A673 (cell line): ENCODE data around the gene LRBA.

Experiments
- EZH2 ChIP-seq: fragments of 200-600 bp; sonication (generic); IDR thresholded peaks from 2 replicates; pipeline ENCODE4 v1.6.1; 2017; ENCODE audit warnings: borderline replicate concordance, low read depth, mild to moderate bottlenecking, mixed read lengths, antibody characterized with exemption, low read length; ENCODE audit not compliant: poor library complexity, severe bottlenecking
- TF ChIP-seq, protein P1 (sequence below): fragments of 300-800, 200-600 bp; sonication (generic); conservative IDR thresholded peaks from 2 replicates; pipeline ENCODE4 v1.5.1; 2017; ENCODE audit warnings: low read depth, mild to moderate bottlenecking, antibody characterized with exemption, low read length, moderate library complexity, mixed read lengths

DNA sequence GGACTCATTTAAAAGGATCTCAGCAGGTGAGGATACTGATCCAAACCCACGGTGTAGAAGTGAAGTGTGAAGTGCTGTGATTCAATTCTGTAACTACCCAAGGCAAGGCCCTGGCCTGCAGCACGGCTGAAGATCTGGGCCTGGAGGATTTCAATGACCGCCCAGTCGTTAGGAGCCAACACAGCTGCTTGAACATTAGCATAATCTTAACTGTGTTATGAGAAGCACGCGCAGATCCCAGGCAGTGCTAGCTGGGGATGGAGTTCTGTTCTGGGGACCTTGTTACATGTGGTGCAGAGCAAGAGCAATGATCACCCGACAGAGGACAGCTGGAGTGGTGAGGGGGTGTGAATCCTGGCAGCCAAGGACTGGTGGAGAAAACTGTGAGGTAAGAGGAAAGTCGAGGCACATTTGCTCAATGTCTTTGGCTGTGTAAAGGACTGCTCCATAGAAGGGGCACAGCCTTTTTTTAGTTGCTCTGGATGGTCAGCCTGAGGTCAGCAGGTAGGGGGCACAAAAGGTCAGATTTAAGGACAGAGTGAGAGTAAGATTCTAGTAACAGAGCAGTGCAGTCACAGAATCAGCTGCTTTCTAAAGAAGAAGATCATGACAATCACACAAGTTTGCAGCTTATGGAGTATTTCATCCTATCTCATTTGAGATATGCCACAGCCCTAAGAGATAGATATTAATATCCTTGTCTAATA lies 755.1 kb downstream of the LRBA start:
- TF ChIP-seq, protein P1, sequence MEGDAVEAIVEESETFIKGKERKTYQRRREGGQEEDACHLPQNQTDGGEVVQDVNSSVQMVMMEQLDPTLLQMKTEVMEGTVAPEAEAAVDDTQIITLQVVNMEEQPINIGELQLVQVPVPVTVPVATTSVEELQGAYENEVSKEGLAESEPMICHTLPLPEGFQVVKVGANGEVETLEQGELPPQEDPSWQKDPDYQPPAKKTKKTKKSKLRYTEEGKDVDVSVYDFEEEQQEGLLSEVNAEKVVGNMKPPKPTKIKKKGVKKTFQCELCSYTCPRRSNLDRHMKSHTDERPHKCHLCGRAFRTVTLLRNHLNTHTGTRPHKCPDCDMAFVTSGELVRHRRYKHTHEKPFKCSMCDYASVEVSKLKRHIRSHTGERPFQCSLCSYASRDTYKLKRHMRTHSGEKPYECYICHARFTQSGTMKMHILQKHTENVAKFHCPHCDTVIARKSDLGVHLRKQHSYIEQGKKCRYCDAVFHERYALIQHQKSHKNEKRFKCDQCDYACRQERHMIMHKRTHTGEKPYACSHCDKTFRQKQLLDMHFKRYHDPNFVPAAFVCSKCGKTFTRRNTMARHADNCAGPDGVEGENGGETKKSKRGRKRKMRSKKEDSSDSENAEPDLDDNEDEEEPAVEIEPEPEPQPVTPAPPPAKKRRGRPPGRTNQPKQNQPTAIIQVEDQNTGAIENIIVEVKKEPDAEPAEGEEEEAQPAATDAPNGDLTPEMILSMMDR, result no peak
- TF ChIP-seq EZH2, result no peak
